OCI-LY3 (cell line): ENCODE measurements around the gene PRPF40B.

ENCODE experiments used
- H2AFZ ChIP-seq: fragments of 200-600, 300-600 bp; shearing (Covaris generic); 2 replicates; pipeline ENCODE4 v1.6.0; 2014; ENCODE audit warnings: antibody characterized with exemption, low read depth, low read length
- H3K27ac ChIP-seq: fragments of 200-600, 300-600 bp; sonication (generic); 2 replicates; pipeline ENCODE4 v1.5.1; 2014; ENCODE audit warnings: mild to moderate bottlenecking, low read length, moderate library complexity, mixed read lengths
- H3K27me3 ChIP-seq: fragments of 200-600, 300-600 bp; sonication (generic); 2 replicates; pipeline ENCODE4 v1.6.1; 2014; ENCODE audit warnings: low read depth, low read length, mixed read lengths
- H3K36me3 ChIP-seq: fragments of 200-600, 300-600 bp; sonication (generic); replicated peaks from 2 replicates; pipeline ENCODE3; 2014; ENCODE audit warnings: low read depth, low read length, mixed read lengths
- H3K4me1 ChIP-seq: fragments of 300-600, 200-600 bp; sonication (generic); 2 replicates; pipeline ENCODE4 v1.6.1; 2014; ENCODE audit warnings: low read length, mixed read lengths
- H3K4me2 ChIP-seq: fragments of 200-600, 300-600 bp; sonication (generic); 2 replicates; pipeline ENCODE4 v1.6.1; 2014; ENCODE audit warnings: low read length, mixed read lengths
- H3K4me3 ChIP-seq: fragments of 300-600, 200-600 bp; sonication (generic); 2 replicates; pipeline ENCODE4 v1.5.1; 2014; ENCODE audit warnings: antibody characterized with exemption, mild to moderate bottlenecking, low read length, moderate library complexity
- H3K79me2 ChIP-seq: fragments of 300-600, 200-600 bp; shearing (Covaris generic); 2 replicates; pipeline ENCODE4 v1.6.1; 2014; ENCODE audit warnings: mild to moderate bottlenecking, low read length, mixed read lengths
- H3K9ac ChIP-seq: fragments of 300-600, 200-600 bp; shearing (Covaris generic); 2 replicates; pipeline ENCODE4 v1.6.0; 2014; ENCODE audit warnings: mild to moderate bottlenecking, low read length, moderate library complexity
- H3K9me3 ChIP-seq: fragments of 200-600, 300-600 bp; shearing (Covaris generic); 2 replicates; pipeline ENCODE4 v1.6.1; 2014; ENCODE audit warnings: low read length, mixed read lengths; ENCODE audit not compliant: insufficient read depth
- H4K20me1 ChIP-seq: fragments of 200-600, 300-600 bp; sonication (generic); 2 replicates; pipeline ENCODE4 v1.6.1; 2016; ENCODE audit warnings: low read length, mixed read lengths; ENCODE audit not compliant: insufficient read depth
- EZH2phosphoT487 ChIP-seq: fragments of 200-600 bp; shearing (Covaris generic); IDR thresholded peaks from 2 replicates; pipeline ENCODE4 v1.6.1; 2018; ENCODE audit warnings: antibody characterized with exemption, mixed run types, low read depth
- TF ChIP-seq, protein P1 (sequence below): fragments of 200-600, 300-600 bp; sonication (generic); IDR thresholded peaks from 2 replicates; pipeline ENCODE4 v1.5.1; 2014; ENCODE audit warnings: antibody characterized with exemption, low read length, low read depth

PRPF40B gene

DNA sequence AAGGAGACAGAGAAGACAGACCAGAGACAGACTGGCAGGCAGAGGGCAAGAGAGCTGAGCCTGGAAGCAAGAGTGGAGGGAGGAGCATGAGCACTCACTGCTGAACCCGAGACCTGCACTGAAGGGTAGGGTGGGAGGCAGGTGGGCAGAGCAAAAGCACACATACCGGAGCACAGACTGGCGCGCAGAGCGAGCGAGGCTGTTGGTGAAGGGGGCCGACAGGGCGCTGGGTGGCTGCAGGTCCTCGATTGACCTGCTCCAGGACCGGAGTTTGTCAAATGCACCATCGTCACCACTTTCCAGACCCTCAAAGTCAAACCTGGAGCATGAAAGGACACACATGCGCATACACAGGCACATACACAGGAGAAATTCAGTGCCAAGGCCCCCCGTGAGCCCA, 34.9 kb downstream of the PRPF40B start:
- no peak overlapping the region for H3K4me2 ChIP-seq
- H3K79me2 ChIP-seq, result peaks cover 28% of the 10 kb centered on the region
- H3K27me3 ChIP-seq, result no peaks in the 10 kb centered on the region
- H3K9ac ChIP-seq, result no peak overlapping the region
- TF ChIP-seq, protein P1, sequence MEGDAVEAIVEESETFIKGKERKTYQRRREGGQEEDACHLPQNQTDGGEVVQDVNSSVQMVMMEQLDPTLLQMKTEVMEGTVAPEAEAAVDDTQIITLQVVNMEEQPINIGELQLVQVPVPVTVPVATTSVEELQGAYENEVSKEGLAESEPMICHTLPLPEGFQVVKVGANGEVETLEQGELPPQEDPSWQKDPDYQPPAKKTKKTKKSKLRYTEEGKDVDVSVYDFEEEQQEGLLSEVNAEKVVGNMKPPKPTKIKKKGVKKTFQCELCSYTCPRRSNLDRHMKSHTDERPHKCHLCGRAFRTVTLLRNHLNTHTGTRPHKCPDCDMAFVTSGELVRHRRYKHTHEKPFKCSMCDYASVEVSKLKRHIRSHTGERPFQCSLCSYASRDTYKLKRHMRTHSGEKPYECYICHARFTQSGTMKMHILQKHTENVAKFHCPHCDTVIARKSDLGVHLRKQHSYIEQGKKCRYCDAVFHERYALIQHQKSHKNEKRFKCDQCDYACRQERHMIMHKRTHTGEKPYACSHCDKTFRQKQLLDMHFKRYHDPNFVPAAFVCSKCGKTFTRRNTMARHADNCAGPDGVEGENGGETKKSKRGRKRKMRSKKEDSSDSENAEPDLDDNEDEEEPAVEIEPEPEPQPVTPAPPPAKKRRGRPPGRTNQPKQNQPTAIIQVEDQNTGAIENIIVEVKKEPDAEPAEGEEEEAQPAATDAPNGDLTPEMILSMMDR, result no peak
- no peak for TF ChIP-seq EZH2phosphoT487
- H3K36me3 ChIP-seq, result peaks cover 69% of the 10 kb centered on the region
- no peaks in the 10 kb centered on the region for H4K20me1 ChIP-seq
- H3K9me3 ChIP-seq, result no peaks in the 10 kb centered on the region
- H2AFZ ChIP-seq, result no peak overlapping the region
- peaks cover 29% of the 10 kb centered on the region for H3K4me1 ChIP-seq
- no peak overlapping the region for H3K4me3 ChIP-seq
- H3K27ac ChIP-seq, result no peak overlapping the region

DNA sequence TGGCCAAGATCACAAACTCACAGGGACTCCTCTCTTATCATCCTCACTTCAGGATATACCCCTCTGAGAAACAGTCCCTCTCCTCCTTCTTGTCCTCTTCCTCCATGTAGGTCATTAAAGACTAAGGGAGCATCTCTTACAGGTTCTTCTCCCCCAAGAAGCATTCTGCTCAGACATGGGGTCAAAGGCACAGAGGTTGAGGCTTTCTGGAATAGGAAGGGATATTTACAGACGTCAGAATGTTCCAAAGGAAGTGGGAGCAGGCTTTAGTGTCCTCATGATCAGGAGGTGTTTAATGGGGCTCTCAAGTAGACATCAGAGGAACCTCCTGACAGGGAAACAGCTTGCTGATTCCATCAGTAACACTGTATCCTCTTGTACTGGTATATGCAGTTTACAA, 36.4 kb downstream of the PRPF40B start:
- Histone ChIP-seq H3K27me3 (no peaks in the 10 kb centered on the region), H2AFZ (no peak overlapping the region), H3K9me3 (no peaks in the 10 kb centered on the region), H3K27ac (no peak overlapping the region), H3K36me3 (peaks cover 55% of the 10 kb centered on the region), H3K4me2 (no peak overlapping the region), H3K4me3 (no peak overlapping the region), H3K79me2 (peaks cover 43% of the 10 kb centered on the region), H3K4me1 (peaks cover 44% of the 10 kb centered on the region), H3K9ac (no peak overlapping the region), H4K20me1 (no peaks in the 10 kb centered on the region)
- TF ChIP-seq EZH2phosphoT487, result no peak
- TF ChIP-seq, protein P1, result no peak

DNA sequence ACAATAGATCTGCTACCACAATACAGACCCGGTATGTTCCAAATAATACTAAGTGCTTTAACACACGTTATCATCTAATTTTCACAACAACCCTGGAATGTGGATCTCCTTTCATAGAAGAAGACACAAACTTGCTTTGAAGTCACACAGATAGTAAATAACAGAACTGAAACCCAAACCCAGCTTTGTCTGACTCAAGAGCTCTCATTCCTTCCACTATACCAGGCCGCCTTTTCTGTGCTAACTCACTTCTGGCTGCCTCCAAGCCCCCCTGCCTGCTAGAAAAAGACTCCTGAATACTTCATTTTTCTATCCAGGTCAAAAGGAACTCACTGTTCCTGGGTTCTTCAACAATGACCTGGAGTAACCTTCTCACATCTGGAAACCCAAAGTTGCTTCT, 37.8 kb downstream of the PRPF40B start:
- H3K9me3 ChIP-seq, result no peaks in the 10 kb centered on the region
- H3K36me3 ChIP-seq, result peaks cover 61% of the 10 kb centered on the region
- peak overlapping the region; percentile 88 for H3K27ac ChIP-seq

DNA sequence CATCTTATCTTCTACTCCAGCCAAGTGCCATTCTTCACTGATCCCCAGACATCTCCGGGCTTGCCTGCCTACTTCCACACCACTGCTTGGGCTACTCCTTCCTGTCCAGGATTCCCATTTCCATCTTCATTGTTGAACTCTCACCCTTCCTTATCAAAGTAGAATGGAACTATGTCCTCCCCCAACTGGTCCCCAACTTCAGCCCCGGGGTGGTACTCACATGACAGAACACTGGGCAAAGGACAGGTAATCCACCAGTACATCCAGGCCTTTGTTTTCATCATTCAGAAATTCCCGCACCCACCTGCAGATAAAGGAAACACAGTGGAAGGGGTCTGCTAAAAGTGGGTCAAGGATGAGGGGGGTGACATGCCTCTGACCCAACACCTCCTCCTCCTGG, 38.4 kb downstream of the PRPF40B start:
- H3K36me3 ChIP-seq, result peaks cover 58% of the 10 kb centered on the region
- no peak overlapping the region for H2AFZ ChIP-seq
- H3K9ac ChIP-seq, result peak overlapping the region; percentile 79; the same call in 1 of the 2 replicates
- H3K4me2 ChIP-seq, result peak overlapping the region; percentile 67
- peak overlapping the region; percentile 9; the same call in 1 of the 2 replicates for H3K4me3 ChIP-seq
- H3K79me2 ChIP-seq, result peaks cover 55% of the 10 kb centered on the region
- H3K4me1 ChIP-seq, result peaks cover 59% of the 10 kb centered on the region
- no peak for TF ChIP-seq EZH2phosphoT487
- TF ChIP-seq, protein P1, result no peak
- H3K27me3 ChIP-seq, result no peaks in the 10 kb centered on the region
- H3K27ac ChIP-seq, result peak overlapping the region; percentile 88
- H4K20me1 ChIP-seq, result no peaks in the 10 kb centered on the region
- no peaks in the 10 kb centered on the region for H3K9me3 ChIP-seq

More for the DNA sequence above, 37.8 kb downstream of the PRPF40B start:
- no peak overlapping the region for H2AFZ ChIP-seq
- no peaks in the 10 kb centered on the region for H4K20me1 ChIP-seq
- H3K4me2 ChIP-seq, result peak overlapping the region; percentile 67
- H3K4me3 ChIP-seq, result peak overlapping the region; percentile 9; the same call in 1 of the 2 replicates
- H3K9ac ChIP-seq, result peak overlapping the region; percentile 79; the same call in 1 of the 2 replicates
- TF ChIP-seq, protein P1, result no peak
- no peak for TF ChIP-seq EZH2phosphoT487
- H3K27me3 ChIP-seq, result no peaks in the 10 kb centered on the region
- peaks cover 55% of the 10 kb centered on the region for H3K79me2 ChIP-seq
- H3K4me1 ChIP-seq, result peaks cover 58% of the 10 kb centered on the region
